ENCODE measurements around the gene VAV2. TPM values are rescaled to one million over a fixed set of nuclear protein-coding genes. Genes with fewer than 3 reads are reported as not detected.

The VAV2 gene
- total and polyA plus RNA-seq, 9 of the 15 experiments (the other 6 are each of a cell fraction or from before 2014, with no cell fraction given): 0.01 to 2.7 (median 1.0) TPM; not detected in 1

GRCh38 chr9:133869674-133870405 is 122.3 kb downstream of the VAV2 start (continued):
- TF ChIP-seq, protein P1, sequence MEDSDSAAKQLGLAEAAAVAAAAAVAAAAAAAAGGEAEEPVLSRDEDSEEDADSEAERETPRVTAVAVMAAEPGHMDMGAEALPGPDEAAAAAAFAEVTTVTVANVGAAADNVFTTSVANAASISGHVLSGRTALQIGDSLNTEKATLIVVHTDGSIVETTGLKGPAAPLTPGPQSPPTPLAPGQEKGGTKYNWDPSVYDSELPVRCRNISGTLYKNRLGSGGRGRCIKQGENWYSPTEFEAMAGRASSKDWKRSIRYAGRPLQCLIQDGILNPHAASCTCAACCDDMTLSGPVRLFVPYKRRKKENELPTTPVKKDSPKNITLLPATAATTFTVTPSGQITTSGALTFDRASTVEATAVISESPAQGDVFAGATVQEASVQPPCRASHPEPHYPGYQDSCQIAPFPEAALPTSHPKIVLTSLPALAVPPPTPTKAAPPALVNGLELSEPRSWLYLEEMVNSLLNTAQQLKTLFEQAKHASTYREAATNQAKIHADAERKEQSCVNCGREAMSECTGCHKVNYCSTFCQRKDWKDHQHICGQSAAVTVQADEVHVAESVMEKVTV (CRISPR knock-in tag; IDR thresholded peaks at IDR 0.05): no peak
- TF ChIP-seq PURB (CRISPR knock-in tag; IDR thresholded peaks at IDR 0.05; ENCODE audit: low read depth) (no peak), CHD4 (IDR thresholded peaks at IDR 0.05; ENCODE audit: insufficient read depth, insufficient replicate concordance, low read depth, low read length, poor library complexity, severe bottlenecking) (peak; percentile 25), ZNF324 (CRISPR knock-in tag; IDR thresholded peaks at IDR 0.05) (no peak), MLLT1 (IDR thresholded peaks at IDR 0.05) (peak in 1 of 2 experiments; percentile 89; a peak in 2 of 4 replicates), ZNF75A (CRISPR knock-in tag; IDR thresholded peaks at IDR 0.05) (no peak), SIN3B (IDR thresholded peaks at IDR 0.05; ENCODE audit: low read depth) (no peak), SIX5 (IDR thresholded peaks at IDR 0.05; ENCODE audit: borderline replicate concordance in 1 of 2, insufficient read depth in 1 of 2, low read depth in 1 of 2, low read length in 2 of 2) (no peak), ZKSCAN1 (IDR thresholded peaks at IDR 0.05; ENCODE audit: low read depth, low read length) (0 out of 2 replicates have a peak, but pooled peaks have one; percentile 52), ZZZ3 (IDR thresholded peaks at IDR 0.05) (no peak), ZBTB8A (IDR thresholded peaks at IDR 0.05; ENCODE audit: partially characterized antibody) (no peak), PTBP1 (IDR thresholded peaks at IDR 0.05; ENCODE audit: low read depth, low read length) (no peak), ZNF3 (CRISPR knock-in tag; IDR thresholded peaks at IDR 0.05) (no peak), FOXK1 (CRISPR knock-in tag; IDR thresholded peaks at IDR 0.05; ENCODE audit: borderline replicate concordance) (no peak), KDM2B (CRISPR knock-in tag; IDR thresholded peaks at IDR 0.05) (no peak), DMBX1 (CRISPR knock-in tag; IDR thresholded peaks at IDR 0.05; ENCODE audit: borderline replicate concordance) (peak; percentile 62), KDM1A (IDR thresholded peaks at IDR 0.05) (peak; percentile 79 to 85), SP2 (IDR thresholded peaks at IDR 0.05; ENCODE audit: extremely low read depth, low read depth, low read length, poor library complexity, severe bottlenecking) (no peak), DACH1 (IDR thresholded peaks at IDR 0.05; ENCODE audit: partially characterized antibody) (no peak), PHF8 (IDR thresholded peaks at IDR 0.05; ENCODE audit: borderline replicate concordance, low read length) (no peak), MCM5 (IDR thresholded peaks at IDR 0.05; ENCODE audit: low read depth) (no peak), KAT2B (IDR thresholded peaks at IDR 0.05; ENCODE audit: low read depth, low read length) (no peak), KHSRP (IDR thresholded peaks at IDR 0.05) (0 out of 2 replicates have a peak, but pooled peaks have one; percentile 17), RBM17 (IDR thresholded peaks at IDR 0.05; ENCODE audit: borderline replicate concordance, low read depth, low read length) (no peak), YBX1 (IDR thresholded peaks at IDR 0.05) (no peak), ETV1 (tag; conservative IDR thresholded peaks at IDR 0.05; ENCODE audit: low read depth) (peak; percentile 35; the same call in 1 of the 2 replicates), POLR2AphosphoS5 (IDR thresholded peaks at IDR 0.05; ENCODE audit: control insufficient read depth, insufficient read depth, low read depth, low read length) (peak; percentile 85)

All from K562 (cell line).